ENCODE data around the gene PHF1.
"Not testable (repeated sequence)": the region's sequence is repeated elsewhere in the genome, so short reads cannot be mapped to it uniquely, and the experiment has no call there.

Gene PHF1

GRCh38 chr6:33391278-33391921 lies 19.4 kb upstream of the PHF1 start, which contains the start of gene KIFC1:
Gene KIFC1, plus strand, starts transcription at chr6:33391823. Its CDS starts 163 bp downstream, at chr6:33391986.
- peak; percentile 98 for DNase-seq (ENCODE audit: low spot score)
- FAIRE-seq, result peak; percentile 90

DNA sequence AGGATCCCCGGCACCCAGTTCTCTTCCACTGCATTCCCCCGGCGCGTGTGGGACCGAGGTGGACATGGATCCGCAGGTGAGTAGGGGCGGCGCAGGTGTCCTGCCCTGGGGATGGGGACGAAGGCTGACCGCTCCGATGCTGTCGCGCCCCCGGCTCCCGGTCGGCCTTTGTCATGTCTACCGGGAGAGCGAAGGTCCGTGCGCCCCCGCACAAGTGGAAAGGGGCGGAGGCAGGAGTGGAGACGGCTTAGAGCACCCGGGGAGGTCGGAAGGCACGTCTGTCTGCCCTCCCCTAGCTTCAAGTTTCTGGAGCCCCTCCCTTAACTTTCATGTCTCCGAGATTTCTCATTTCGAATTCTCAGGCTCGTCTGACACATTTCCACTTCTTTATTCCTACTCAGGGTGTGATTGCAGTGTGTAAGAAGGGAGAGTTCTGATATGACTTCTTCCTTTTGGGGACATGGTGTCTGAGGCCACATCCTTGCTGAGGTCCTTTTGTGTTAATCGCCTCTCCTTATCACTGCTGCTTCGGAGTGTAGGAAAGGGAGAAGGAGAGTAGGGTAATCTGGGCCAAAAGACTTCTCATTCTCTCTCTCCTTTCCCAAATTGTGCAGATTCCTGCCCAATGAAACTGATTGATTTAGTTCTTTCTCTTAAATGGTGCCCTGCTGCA lies 18.8 kb upstream of the PHF1 start:
- no peak for FAIRE-seq
- DNase-seq (ENCODE audit: low spot score), result no peak

DNA sequence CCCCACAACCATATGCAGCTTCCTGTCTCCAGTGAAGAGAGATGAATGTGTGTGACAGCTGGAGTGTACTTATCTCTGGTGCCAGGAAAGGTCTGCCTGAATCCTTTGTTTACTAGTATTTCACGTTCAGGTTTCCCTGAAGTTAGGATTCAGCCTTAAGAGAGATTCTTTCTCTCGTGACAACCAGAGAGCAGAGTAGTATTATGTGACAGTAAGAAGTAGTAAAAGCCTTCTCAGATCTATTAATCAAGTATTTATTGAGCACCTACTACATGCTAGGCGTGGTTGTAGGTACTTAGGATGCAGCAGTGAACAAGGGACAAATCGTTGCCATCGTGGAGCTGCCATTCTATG lies 18.2 kb upstream of the PHF1 start:
- no peak for DNase-seq (ENCODE audit: low spot score)
- no peak for FAIRE-seq

GRCh38 chr6:33392979-33393378 lies 17.8 kb upstream of the PHF1 start:
- no peak for DNase-seq (ENCODE audit: low spot score)

DNA sequence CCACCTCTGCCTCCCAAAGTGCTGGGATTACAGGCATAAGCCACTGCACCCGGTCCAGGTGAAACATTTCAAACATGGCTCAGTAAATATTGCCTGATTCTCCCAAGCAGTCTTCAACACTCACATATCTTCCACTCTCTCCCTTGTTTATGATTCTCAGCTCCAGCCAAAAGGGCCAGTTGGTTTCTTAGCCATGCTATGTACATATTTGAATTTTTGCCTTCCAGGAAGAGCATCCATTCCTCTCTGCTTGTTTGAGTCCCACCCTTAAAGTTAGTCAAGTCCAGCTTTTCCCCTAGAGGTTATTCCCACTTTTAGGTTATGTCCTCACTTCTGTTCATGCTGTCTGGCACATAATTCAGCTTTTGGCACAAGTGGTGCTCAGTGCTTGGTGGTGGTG lies 13.3 kb upstream of the PHF1 start:
- DNase-seq (ENCODE audit: low spot score) (no peak), FAIRE-seq (no peak)

More at GRCh38 chr6:33392979-33393378, 17.8 kb upstream of the PHF1 start:
- no peak for FAIRE-seq

DNA sequence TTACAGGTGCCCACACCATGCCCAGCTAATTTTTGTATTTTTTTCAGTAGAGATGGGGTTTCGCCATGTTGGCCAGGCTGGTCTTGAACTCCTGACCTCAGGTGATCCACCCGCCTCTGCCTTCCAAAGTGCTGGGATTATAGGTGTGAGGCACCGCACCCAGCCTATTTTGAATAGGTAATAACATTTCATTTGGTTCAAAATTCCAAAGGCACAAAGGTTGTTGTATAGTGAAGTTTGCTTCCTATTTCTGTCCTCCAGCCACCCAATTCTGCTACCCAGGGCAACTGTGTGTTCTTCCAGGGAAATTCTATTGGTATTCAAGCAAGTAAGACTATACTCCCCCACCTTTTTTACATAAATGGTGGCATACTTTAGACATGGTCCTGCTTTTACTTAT lies 12.2 kb upstream of the PHF1 start:
- not testable (repeated sequence) for FAIRE-seq; DNase-seq (ENCODE audit: low spot score)

GRCh38 chr6:33399881-33400280 lies 10.9 kb upstream of the PHF1 start:
- FAIRE-seq; DNase-seq (ENCODE audit: low spot score): not testable (repeated sequence)

DNA sequence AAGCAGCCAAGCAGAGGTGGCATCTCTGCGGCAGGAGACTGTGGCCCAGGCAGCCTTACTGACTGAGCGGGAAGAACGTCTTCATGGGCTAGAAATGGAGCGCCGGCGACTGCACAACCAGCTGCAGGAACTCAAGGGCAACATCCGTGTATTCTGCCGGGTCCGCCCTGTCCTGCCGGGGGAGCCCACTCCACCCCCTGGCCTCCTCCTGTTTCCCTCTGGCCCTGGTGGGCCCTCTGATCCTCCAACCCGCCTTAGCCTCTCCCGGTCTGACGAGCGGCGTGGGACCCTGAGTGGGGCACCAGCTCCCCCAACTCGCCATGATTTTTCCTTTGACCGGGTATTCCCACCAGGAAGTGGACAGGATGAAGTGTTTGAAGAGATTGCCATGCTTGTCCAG lies 5.9 kb upstream of the PHF1 start:
- no peak for DNase-seq (ENCODE audit: low spot score)
- no peak for FAIRE-seq

GRCh38 chr6:33405386-33405940 lies 5.4 kb upstream of the PHF1 start:
- FAIRE-seq (no peak), DNase-seq (ENCODE audit: low spot score) (no peak)

DNA sequence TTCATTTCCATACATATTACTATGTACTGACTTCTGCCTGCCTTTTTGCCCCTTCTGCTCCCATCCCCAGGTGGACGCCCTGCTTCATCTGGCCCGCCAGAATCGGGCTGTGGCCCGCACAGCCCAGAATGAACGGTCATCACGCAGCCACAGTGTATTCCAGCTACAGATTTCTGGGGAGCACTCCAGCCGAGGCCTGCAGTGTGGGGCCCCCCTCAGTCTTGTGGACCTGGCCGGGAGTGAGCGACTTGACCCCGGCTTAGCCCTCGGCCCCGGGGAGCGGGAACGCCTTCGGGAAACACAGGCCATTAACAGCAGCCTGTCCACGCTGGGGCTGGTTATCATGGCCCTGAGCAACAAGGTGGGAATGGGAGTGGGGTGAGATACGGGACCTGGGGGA lies 4.7 kb upstream of the PHF1 start:
- FAIRE-seq, result no peak
- DNase-seq (ENCODE audit: low spot score), result no peak

GRCh38 chr6:33407132-33407718 lies 3.6 kb upstream of the PHF1 start:
- DNase-seq (ENCODE audit: low spot score) (no peak), FAIRE-seq (no peak)

GRCh38 chr6:33410050-33410710 lies 634 bp upstream of the PHF1 start:
- DNase-seq (ENCODE audit: low spot score) (peak; percentile 90), FAIRE-seq (no peak)

DNA sequence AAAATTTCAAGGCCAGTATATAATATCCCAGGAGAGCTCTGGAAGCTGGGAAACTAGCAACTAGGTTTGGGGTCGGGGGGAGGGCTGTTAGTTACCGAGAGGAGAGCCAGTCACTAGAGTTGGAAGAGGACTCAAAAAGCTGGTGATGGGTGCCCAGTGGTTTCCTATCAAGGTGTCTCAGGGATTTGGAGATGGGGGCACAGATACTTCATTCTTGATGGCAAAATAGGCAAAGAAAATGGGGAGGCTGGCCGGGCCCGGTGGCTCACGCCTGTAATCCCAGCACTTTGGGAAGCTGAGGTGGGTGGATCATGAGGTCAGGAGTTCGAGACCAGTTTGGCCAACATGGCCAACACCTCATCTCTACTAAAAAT lies 805 bp downstream of the PHF1 start:
- DNase-seq (ENCODE audit: low spot score) (no peak), FAIRE-seq (no peak)

GRCh38 chr6:33412140-33413009 lies 1.6 kb downstream of the PHF1 start:
- FAIRE-seq (no peak), DNase-seq (ENCODE audit: low spot score) (no peak)

DNA sequence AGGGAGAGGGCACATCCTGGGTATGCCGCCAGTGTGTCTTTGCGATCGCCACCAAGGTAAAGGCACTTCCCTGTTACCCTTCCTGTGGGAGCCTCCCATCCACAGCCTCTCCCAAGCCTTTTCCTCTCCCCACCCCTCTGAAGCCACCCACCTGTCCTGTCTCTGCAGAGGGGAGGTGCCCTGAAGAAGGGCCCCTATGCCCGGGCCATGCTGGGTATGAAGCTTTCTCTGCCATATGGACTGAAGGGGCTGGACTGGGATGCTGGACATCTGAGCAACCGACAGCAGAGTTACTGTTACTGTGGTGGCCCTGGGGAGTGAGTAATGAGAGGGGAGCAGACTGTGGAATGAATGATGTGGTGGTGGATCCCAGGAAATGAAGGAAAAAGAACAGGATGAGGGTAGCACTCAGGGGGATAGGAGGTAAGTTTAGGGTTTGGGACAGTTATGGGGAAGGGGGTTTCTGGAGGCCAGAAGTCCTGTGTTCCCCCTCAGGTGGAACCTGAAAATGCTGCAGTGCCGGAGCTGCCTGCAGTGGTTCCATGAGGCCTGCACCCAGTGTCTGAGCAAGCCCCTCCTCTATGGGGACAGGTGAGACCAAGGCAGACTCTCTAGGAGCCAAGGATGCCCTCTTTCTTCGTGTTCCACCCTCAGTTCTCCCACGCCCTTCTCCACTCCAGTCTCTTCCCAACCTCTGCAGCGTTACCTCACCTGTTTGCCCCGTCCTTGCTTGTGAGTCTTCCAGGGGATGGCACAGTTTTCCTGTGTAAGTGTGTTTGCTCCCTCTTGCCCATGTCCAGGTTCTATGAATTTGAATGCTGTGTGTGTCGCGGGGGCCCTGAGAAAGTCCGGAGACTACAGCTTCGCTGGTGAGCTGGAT lies 2.7 kb downstream of the PHF1 start:
- no peak for FAIRE-seq

GRCh38 chr6:33414592-33415271 lies 3.9 kb downstream of the PHF1 start:
- FAIRE-seq (no peak), DNase-seq (ENCODE audit: low spot score) (no peak)

More for the DNA sequence above, 2.7 kb downstream of the PHF1 start:
- DNase-seq (ENCODE audit: low spot score), result no peak

GRCh38 chr6:33415831-33416230 lies 5.0 kb downstream of the PHF1 start:
- no peak for DNase-seq (ENCODE audit: low spot score)

DNA sequence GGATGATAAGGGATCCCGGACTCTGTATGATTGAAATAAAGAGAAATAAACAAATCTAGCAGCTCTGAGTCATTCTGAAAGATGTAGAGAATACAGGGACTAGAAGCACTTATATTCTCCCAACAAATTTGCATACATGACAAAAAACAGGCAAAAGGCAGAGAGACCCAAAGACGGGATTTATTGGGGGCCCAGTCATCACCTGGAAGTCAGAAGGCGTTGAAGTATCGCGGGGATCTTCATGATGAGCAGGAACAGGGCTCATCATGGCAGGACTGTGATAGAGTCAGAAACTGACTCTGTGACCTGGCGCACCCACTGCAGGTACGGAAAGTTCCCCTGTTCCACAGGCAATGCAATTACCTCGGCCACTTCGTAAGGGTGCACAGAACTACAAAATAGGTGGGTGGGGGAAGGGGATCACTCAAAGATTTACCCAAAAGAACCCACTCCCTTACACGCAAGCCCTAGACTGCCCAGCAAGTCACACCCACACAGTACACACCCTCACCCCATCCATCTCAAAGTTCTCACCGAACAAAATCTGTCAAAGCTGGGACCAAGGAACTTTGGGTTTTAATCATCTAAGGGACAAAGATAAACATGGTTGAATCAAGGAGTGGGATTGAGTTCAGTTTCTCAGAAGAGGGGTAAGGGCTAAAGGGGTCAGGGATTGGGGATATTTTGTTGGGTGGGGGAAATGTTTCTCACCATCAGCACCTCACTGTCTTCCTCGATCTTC lies 5.7 kb downstream of the PHF1 start:
- no peak for DNase-seq (ENCODE audit: low spot score)

More at GRCh38 chr6:33415831-33416230, 5.0 kb downstream of the PHF1 start:
- FAIRE-seq, result no peak

More for the DNA sequence above, 5.7 kb downstream of the PHF1 start:
- no peak for FAIRE-seq

Data from RCC 7860 (cell line).